ENCODE data around the gene PLEKHG5.
"Not testable (repeated sequence)": the region's sequence is repeated elsewhere in the genome, so short reads cannot be mapped to it uniquely, and the experiment has no call there.

The PLEKHG5 gene

DNA sequence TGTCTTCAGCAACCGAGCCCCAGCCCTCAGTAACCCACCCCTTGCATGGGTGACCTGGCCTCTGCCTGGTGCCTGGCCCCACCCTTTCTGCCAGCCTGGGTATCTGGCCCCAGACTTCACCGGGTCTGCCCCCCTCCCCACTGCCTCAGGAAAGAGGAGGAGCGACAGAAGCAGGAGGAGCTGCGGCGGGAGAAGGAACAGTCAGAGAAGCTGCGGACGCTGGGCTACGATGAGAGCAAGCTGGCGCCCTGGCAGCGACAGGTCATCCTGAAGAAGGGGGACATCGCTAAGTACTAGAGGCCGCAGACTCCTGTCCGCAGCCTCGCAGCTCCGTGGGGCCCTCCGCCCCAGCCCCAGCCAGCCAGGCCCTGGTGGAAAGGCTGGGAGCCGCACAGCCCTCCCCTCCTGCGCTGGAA, 31.6 kb downstream of the PLEKHG5 start:
- no peak overlapping the region for H3K27ac ChIP-seq
- TF ChIP-seq ZFX (IDR thresholded peaks at IDR 0.05), result no peak
- TF ChIP-seq, protein P1, sequence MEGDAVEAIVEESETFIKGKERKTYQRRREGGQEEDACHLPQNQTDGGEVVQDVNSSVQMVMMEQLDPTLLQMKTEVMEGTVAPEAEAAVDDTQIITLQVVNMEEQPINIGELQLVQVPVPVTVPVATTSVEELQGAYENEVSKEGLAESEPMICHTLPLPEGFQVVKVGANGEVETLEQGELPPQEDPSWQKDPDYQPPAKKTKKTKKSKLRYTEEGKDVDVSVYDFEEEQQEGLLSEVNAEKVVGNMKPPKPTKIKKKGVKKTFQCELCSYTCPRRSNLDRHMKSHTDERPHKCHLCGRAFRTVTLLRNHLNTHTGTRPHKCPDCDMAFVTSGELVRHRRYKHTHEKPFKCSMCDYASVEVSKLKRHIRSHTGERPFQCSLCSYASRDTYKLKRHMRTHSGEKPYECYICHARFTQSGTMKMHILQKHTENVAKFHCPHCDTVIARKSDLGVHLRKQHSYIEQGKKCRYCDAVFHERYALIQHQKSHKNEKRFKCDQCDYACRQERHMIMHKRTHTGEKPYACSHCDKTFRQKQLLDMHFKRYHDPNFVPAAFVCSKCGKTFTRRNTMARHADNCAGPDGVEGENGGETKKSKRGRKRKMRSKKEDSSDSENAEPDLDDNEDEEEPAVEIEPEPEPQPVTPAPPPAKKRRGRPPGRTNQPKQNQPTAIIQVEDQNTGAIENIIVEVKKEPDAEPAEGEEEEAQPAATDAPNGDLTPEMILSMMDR (conservative IDR thresholded peaks at IDR 0.05), result no peak

DNA sequence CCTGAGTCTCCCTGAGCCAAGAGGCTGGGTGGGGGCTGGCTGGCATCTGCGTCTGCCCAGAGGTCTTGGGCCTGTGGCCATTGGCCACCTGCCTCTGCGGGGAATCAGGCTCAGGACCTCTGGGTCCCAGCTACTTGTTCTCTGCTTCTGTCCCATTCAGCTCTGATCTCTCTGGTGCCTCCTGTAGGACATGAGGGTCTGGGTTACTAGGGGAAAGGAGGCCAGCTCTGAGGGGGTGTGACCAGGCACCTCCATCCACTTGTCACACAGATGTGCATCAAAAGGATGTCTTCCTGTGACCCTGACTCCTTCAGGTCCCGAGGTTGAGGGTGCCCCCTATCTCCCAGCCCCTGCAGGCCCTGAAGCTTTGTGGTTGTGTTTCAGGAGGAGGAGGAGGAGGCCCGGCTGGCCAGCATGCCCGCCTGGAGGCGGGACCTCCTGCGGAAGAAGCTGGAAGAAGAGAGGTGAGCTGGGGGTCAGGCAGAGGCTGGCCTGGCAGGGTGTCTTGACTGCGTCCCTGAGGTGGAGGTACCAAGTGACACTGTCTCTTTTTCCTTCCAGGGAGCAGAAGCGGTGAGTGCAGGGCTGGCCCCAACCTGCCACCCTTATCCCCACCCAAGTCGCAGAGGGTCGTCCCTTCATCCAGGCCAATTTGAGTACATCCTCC, 34.5 kb downstream of the PLEKHG5 start:
- TF ChIP-seq ZFX (IDR thresholded peaks at IDR 0.05), result no peak
- TF ChIP-seq, protein P1 (conservative IDR thresholded peaks at IDR 0.05), result no peak
- H3K27ac ChIP-seq, result no peak overlapping the region

DNA sequence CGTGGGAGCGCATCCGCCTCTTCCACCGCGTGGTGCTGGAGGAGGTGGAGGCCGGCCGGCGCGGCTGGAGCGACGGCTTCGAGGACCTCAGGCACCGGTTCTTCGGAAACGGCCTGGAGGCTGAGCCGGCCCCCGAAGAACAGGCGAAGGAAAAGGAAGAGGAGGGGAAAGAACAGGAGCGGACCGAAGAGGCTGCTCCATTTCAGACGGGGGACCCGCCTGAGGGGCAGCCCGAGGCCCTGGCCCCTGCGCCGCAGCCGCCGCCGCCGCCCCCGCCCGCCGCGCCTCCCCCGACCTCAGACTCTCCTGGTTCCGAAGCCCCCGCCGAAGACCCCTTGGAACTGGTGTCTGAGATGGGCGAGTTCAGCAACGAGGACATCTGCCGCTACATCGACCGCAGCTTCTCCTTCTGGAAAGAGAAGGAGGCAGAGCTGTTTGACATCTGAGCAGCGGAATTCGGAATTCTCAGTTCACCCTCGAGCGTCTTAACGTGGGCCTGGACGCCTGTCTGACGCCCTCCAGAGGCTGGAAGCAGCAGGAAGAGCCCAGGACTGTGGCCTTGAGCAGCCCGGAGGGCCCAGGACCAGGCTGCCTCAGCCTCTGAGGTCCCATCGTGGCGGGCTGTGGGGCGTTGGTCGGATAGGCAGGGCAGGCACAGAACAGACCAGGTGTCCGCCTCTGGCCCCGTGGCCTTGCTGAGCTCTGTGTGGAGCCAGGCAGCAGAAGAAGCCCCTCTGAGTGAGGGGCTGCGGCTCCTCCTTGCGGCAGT, 35.5 kb downstream of the PLEKHG5 start:
- H3K27ac ChIP-seq, result not testable (repeated sequence)

DNA sequence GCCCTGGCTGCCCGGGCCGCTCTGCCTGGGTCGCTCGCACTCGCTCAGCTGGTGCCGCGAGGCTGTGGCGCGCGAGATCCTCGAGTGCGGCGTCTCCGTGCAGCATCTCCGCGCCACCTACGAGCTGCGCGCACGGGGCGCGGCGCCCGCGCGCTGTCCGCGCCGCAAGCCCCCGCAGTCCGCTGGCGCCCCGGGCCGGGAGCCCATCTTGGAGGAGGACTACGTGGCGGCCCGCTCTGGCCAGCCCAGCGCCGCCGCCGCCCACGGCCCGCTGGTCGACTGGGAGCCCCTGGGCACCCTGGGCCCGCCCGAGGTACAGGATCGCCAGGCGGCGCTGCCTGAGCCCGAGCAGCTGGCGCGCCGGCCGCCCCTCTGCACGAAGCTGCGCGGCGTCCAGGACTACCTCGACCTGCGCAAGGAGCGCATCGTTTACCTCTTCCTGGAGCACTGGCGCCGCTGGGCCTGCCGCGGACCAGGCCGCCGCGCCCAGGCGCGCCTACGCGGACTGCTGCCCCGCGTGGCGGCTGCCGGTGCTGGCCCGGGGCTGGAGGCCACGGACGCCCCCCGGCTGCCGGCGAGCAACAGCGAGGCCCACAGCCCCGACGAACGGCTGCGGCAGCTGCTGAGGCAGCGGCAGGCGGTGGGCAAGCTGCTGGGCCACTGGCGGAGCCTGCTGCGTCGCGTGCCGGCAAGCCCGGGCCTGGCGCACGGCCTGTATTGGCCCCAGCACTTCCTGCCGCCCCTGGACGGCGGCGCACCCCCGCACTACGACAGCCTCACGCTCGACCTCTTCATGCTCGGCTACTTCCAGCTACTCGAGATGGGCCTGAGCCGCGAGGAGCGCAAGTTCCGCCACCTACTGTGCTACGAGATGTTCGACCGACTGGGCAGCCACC, 36.4 kb downstream of the PLEKHG5 start:
- no peak overlapping the region for H3K27ac ChIP-seq
- TF ChIP-seq ZFX (IDR thresholded peaks at IDR 0.05), result no peak
- TF ChIP-seq, protein P1 (conservative IDR thresholded peaks at IDR 0.05), result no peak

DNA sequence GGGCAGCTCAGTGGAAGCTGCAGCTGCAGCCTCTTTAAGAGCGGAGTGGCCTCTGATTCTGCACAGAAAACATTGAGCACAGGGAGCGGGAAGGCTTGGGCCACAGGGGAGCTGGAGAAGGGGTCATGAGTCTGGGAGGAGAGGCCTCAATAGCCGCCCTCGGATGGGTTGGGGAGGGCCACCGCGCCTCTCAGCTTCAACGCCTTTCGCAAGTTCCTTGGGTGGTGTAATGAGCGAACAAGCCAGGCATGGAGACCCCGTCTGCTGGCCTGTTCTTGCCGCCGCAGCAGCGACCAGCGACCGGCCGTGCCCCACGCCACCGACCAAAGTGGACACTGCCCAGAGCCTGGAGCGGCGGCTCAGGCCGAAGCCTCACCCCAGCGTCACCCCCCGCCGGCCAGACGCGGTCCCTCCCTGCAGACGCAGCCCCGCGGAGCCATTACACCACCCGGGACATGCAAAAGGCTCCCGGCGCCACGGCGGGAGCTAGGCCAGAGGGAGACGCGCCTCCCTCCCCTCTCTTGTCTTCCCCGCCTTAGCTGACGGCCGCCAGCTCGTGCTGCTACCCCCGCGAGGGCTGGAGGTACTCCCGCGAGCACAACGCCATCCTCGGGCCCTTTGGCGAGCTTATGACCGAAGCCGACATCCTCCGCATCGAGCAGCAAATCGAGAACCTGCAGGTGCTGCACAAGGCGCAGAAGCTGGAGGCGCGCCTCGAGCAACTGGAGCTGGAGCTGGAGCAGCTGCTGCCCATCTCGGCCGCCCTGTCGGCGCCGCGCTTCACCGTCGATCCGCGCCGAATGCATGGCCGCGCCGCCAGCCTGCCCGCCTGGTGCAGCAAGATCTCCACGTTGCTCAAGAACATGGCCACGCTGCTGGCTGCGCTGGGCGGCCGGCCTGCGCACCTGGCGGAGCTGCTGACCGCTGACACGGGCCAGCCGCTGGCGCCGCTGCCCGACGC, 37.3 kb downstream of the PLEKHG5 start:
- H3K27ac ChIP-seq, result not testable (repeated sequence)

DNA sequence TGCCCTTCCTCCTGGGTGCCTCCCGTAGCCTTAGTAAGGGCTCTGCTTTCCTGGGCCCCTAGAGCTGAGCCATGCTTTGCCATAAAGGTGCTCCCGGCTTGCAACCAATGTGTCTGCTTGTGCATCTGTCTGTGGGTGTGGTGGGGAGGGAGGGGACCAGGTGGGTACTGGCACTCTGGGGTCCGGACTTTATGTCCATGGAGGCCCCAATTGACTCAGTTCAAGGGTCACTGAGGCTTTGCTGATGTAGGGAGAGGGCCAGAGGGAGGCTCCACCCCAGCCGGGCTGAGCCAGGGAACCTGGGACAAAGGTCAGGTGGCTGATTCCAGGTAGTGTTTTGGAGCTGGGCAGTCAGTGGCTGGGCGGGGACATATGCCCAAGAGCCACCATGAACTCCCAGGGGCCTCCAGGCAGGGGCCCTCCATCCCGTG, 40.5 kb downstream of the PLEKHG5 start:
- TF ChIP-seq, protein P1 (conservative IDR thresholded peaks at IDR 0.05), result no peak
- TF ChIP-seq ZFX (IDR thresholded peaks at IDR 0.05), result no peak
- no peak overlapping the region for H3K27ac ChIP-seq

DNA sequence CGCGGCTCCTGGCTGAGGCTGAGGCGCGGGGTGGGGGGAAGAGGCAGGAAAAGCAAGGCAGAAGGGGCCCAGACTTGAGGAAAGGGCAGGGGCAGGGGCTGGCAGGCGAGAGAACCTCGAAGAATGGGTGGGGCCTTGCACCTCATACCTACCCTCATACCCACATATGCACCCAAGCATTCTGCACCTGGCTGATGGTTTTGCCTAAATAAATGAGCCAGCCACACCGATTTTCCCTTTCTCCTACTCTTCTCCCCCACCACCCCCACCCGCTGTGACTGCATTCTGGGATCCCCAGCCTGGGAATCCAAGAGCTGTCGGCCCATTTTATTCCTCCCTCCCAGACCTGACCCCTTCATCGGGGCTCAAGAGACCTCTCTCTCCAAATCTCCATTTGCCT, 41.0 kb downstream of the PLEKHG5 start:
- not testable (repeated sequence) for H3K27ac ChIP-seq

DNA sequence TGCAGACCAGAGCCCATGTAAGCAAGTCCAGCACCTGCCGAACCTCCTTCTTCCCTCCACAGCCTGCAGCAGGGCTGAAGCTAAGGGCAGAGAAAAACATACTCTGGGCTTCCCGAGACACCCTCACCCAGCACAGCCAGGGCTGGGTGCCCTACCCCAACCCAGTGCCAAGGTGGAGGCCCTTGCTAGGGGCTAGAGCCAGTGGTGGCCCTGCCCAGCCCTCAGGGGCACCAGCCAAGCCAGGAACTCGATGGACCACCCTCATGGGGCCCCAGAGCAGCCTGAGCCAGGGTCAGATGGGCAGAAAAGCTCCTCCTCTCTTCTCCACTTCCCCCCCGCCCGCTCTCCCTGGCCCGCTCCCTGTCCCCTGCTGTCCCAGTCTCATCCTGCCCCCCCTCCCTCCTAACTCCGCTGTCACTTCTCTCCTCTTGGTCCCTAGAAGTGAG, 41.4 kb downstream of the PLEKHG5 start:
- TF ChIP-seq, protein P1 (conservative IDR thresholded peaks at IDR 0.05), result no peak
- TF ChIP-seq ZFX (IDR thresholded peaks at IDR 0.05), result no peak
- no peak overlapping the region for H3K27ac ChIP-seq
